T1000 (cell line): ENCODE measurements around the gene EPHB2.

ENCODE experiments used
- DNase-seq: peaks from one replicate; lab custom pipeline; 2025; ENCODE audit warnings: mixed read lengths; lab: John Stamatoyannopoulos, UW

Gene EPHB2

GRCh38 chr1:22953057-22953739, 242.6 kb downstream of the EPHB2 start:
- DNase-seq = no peak

- DNase-seq = no peak
These were observed 243.1 kb downstream of the EPHB2 start for GRCh38 chr1:22953740-22954141.

- no peak for DNase-seq
These were observed 244.5 kb downstream of the EPHB2 start for GRCh38 chr1:22955146-22955545.

DNA sequence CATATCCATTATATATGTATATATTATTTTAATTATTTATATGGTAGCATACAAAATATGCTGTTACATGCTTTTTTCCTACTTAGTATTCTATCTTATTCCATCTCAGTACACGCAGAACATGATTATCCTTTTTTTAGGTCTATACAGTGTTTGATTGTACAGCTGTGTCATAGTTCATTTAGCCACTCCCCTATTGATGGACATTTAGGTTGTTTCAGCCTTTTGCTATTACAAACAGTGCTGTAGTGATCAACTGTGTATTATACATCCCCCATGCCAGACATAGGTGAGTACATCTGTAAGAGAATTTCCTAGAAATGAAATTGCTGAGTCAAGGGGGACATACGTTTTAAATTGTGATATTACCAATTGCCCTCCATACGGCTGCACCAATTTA, 246.4 kb downstream of the EPHB2 start:
- no peak for DNase-seq

GRCh38 chr1:22958556-22958955, 247.9 kb downstream of the EPHB2 start:
- DNase-seq = no peak

DNA sequence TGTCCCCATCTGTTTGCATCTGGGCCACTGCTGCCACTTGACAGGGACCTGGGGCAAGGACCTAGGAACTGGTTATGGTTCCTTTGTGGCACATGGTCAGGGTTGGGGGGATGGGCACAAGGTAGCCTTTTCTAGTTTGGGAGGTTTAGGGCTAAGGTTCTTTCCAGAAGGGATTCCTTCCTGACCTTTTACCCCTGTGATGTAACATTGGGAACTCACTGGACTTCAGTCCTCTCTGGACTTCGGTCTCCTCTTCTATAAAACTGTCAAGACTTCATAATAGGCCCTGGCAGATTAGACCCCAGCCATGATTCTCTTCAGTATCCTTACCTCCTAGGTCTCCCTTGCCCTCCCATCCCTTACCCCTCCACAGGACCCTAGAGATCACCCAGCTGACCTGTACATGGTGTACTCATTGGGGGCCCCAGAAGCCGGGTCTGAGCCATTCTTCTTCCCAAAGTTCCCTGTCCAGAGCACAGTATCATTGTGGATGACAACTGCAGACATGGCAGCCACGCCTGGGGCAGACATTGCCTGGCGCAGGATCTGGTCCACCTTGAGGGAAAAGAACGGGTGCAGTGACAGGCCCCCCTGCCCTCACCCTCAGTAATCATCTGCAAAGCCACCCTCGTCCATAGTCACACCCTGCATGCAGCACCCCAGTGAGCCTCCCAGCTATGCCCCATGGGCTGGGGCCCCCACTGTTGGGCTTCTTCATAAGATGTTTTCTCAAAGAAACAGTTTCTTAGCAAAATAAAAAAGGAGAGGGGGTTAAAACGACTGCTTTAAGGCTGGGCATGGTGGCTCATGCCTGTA, 249.1 kb downstream of the EPHB2 start:
- DNase-seq = no peak

GRCh38 chr1:22962558-22962957, 251.9 kb downstream of the EPHB2 start:
- DNase-seq = no peak

DNA sequence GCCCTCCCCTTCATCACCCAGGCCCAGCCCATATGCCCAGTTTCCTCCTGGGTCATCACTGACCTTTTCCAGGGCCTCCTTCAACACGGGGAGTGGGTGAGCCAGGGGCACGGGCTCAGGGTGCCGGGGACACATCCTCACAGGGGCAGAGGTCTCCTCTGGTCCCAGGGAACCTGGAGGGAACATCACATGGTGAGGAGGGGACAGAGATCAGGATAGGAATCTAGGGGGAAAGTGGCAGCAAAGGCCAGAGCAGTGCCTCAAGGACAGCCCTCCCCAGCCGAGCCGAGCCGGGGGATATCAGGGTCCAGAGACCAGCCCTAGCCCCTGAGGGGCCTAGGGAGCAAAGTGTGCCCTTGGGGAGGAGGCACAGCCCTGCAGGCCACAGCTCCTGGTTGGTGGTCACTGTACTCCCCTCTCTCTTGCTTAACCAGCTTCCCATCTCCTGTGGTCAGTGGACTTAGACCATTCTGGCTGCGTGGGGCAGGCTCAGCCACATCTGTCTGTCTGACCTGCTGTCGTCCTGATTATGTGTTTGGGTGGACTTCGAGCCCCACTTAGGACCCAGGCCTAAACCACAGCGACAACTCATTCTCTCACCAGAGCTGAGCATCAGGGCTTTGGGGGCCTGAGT, 252.5 kb downstream of the EPHB2 start:
- no peak for DNase-seq

DNA sequence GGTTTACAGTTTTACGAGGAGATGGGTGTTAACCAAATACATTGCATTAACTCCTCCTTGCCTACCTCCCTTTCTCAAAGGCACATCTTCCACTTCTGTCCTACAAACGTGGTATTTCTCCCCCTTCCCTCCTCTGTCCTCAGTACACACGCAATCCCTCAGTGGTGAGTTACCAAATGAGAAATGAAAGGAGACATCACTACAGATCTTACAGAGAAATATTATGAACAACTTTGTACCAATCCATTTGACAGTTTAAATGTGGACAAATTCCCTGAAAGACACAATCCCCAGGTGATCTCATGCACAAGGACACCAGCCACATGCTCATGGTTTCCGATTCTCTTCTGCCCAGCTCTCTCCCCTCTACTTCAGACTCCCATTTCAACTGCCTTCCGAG, 255.7 kb downstream of the EPHB2 start:
- DNase-seq = no peak

- no peak for DNase-seq
These were observed 257.2 kb downstream of the EPHB2 start for GRCh38 chr1:22967833-22968232.

DNA sequence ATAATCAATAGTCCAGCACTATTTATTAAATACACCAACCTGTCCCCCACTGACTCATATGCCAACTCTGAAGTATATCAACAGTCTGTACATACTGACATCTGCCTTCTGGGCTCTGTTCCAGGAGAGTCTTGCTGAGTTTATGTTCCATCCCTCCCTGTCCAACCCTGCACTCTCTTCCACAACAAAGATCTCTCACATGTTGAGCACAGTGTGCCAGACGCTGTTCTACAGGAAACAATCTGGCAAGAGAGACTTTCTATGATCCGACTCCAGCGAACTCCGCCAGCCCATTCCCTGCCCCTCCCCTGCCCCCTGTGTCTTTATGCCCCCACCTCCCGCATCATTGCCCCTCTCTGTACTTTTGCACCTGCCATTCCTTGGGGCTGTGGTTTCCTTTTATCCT, 258.7 kb downstream of the EPHB2 start:
- no peak for DNase-seq

DNA sequence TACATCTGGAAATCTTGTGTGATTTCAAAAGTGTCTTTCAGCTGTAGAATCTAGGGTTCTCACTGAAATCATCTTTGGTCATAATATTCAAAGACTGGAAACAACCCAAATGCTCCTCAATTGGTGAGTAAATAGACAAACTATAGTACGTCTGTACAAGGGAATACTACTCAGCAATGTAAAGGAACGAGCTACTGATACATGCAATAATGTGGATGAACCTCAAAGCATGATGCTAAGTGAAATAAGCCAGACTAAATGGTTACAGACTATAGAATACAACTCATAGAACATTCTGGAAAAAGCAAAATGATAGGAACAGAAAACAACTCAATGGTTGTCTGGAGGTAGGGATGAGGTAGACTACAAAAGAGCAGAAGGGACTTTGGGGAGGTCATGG, 259.5 kb downstream of the EPHB2 start:
- DNase-seq = no peak
